ENCODE results near the gene EGR2.

DNA sequence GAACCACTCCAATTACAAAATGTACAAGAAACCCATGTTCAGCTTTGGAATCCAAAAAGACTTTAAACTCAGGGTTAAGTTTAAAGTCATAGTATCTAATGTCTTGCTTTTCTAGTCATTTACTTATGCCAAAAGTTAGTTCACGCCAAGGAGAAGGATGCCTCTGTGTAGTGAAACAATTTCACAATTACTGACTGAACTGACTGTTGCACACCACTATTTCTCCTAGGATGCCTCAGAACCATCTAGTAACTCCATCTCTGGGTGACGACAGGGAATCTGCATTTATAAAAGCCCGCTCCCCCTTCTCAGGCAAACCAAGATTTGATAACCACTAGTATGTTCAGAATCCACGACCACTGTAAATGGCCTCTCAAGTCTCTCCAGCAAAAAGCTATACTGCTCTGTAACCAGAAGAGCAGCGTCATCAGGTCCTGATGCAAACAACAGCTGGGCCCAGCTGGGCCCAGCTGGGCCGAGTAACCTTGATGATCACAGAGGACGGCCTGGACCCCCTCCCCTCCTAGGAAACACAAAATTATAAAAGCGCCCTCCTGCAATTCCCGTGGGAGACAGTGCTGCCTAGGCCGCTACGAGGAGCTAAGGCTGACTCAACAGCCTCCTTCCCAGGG, 12.3 kb downstream of the EGR2 start:
- TF ChIP-seq POLR2AphosphoS5 (IDR thresholded peaks at IDR 0.05; ENCODE audit: low read depth), result no peak
- TF ChIP-seq, protein P1, sequence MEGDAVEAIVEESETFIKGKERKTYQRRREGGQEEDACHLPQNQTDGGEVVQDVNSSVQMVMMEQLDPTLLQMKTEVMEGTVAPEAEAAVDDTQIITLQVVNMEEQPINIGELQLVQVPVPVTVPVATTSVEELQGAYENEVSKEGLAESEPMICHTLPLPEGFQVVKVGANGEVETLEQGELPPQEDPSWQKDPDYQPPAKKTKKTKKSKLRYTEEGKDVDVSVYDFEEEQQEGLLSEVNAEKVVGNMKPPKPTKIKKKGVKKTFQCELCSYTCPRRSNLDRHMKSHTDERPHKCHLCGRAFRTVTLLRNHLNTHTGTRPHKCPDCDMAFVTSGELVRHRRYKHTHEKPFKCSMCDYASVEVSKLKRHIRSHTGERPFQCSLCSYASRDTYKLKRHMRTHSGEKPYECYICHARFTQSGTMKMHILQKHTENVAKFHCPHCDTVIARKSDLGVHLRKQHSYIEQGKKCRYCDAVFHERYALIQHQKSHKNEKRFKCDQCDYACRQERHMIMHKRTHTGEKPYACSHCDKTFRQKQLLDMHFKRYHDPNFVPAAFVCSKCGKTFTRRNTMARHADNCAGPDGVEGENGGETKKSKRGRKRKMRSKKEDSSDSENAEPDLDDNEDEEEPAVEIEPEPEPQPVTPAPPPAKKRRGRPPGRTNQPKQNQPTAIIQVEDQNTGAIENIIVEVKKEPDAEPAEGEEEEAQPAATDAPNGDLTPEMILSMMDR (IDR thresholded peaks at IDR 0.05; ENCODE audit: insufficient read depth, low read length), result no peak
